Right atrium auricular region (tissue), 2 donors: ENCODE results near the gene GNAO1. TPM values are rescaled to one million over a fixed set of nuclear protein-coding genes. Genes with fewer than 3 reads are reported as not detected.

Experiments
- DNase-seq: peaks from one replicate; pipeline ENCODE4 v3.0.0-alpha.2; 2019; ENCODE audit warnings: low spot score
- H3K27ac ChIP-seq, 2 donors: fragments of 200-600 bp; sonication (generic); 1 replicate in 1 of 2; 2 replicates in 1 of 2; pipeline ENCODE4 v1.5.1; 2016 to 2019
- H3K27me3 ChIP-seq, 2 donors: fragments of 200-600 bp; sonication (generic); one replicate each; pipeline versions ENCODE4 v1.5.1 to v1.6.0; 2017 to 2019
- H3K36me3 ChIP-seq: fragments of 200-600 bp; sonication (generic); one replicate; pipeline ENCODE4 v1.5.1; 2016
- H3K4me1 ChIP-seq, 2 donors: fragments of 200-600 bp; sonication (generic); one replicate each; pipeline versions ENCODE4 v1.5.1 to v1.6.0; 2017 to 2019
- H3K4me3 ChIP-seq, 2 donors: fragments of 200-600 bp; sonication (generic); 1 replicate in 1 of 2; 2 replicates in 1 of 2; pipeline ENCODE4 v1.5.1; 2017 to 2019; ENCODE audit warnings: mild to moderate bottlenecking in 1 of 2, moderate library complexity in 1 of 2
- H3K9me3 ChIP-seq, 2 donors: fragments of 200-600 bp; sonication (generic); one replicate each; pipeline ENCODE4 v1.5.1; 2019
- CTCF ChIP-seq, 2 donors: fragments of 200-600 bp; sonication (generic); IDR thresholded peaks; one replicate each; pipeline ENCODE4 v1.5.1; 2019; ENCODE audit warnings: antibody characterized with exemption in 2 of 2
- microRNA-seq, 2 donors: library from miRNA; unstranded; fragments of <30 nt; microRNA quantifications; one replicate each; pipeline ENCODE4, GENCODE V29; 2016 to 2017; ENCODE audit warnings: borderline number of aligned reads in 2 of 2, borderline replicate concordance in 1 of 2
- total RNA-seq, 2 donors: library from RNA; depleted of rRNA; stranded (reverse); fragments of >200 nt; gene quantifications; one replicate each; pipeline ENCODE4 v1.1.0, GENCODE V29; 2016

The GNAO1 gene
- total RNA-seq, 2 donors from 2014 or later: 43.1 to 54.8 TPM

DNA sequence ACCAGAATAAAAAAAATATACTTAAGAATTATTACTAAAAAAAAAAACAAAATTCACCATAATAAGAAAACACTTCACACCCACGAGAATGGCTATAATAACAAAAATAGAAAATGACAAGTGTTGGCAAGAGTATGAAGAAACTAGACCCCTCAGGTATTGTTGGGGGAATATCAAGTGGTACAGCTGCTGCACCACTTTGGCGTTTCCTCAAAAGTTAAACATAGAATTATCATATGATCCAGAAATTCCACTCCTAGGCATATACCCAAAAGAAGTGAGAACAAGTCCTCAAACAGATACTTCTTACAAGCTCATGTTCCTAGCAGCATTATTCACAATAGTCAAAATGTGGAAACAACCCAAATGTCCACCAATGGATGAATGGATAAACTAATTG lies 207.8 kb downstream of the GNAO1 start:
- H3K27ac ChIP-seq: no peak overlapping the region
- no peak for TF ChIP-seq CTCF (IDR thresholded peaks at IDR 0.05)
- peaks cover 43% of the 10 kb centered on the region for H3K36me3 ChIP-seq

GRCh38 chr16:56399486-56399885 lies 208.2 kb downstream of the GNAO1 start:
- Histone ChIP-seq H3K9me3 (no peaks in the 10 kb centered on the region), H3K27ac (no peak overlapping the region), H3K36me3 (peaks cover 47% of the 10 kb centered on the region)

More for the DNA sequence above, 207.8 kb downstream of the GNAO1 start:
- H3K4me1 ChIP-seq: no peaks in the 10 kb centered on the region
- no peaks in the 10 kb centered on the region for H3K9me3 ChIP-seq
- no peak overlapping the region for H3K4me3 ChIP-seq
- DNase-seq: no peak
- no peaks in the 10 kb centered on the region for H3K27me3 ChIP-seq

DNA sequence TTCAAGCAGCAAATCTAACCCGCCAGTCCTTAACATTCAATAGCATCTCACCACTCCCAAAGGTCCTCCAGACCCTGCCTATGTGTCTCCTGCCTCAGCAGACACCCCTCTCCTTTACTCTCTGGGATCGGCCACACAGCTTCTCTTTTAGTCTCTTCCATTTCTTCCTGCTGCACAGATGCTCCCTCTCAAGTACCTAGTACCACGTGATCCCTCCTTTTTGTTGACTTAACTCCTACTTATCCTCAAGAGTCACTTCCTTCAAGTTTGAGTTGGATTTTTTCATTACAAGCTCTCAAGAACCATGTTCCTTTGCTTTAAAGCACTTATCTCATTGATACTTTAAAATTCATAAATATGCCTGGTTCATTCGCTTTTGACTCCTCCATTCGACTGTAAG lies 209.2 kb downstream of the GNAO1 start:
- H3K36me3 ChIP-seq: peaks cover 54% of the 10 kb centered on the region
- TF ChIP-seq CTCF (IDR thresholded peaks at IDR 0.05): no peak
- H3K27me3 ChIP-seq: no peaks in the 10 kb centered on the region
- H3K4me1 ChIP-seq: no peaks in the 10 kb centered on the region
- H3K27ac ChIP-seq: no peak overlapping the region
- no peak for DNase-seq
- no peak overlapping the region for H3K4me3 ChIP-seq
- no peaks in the 10 kb centered on the region for H3K9me3 ChIP-seq

More at GRCh38 chr16:56399486-56399885, 208.2 kb downstream of the GNAO1 start:
- no peaks in the 10 kb centered on the region for H3K27me3 ChIP-seq
- H3K4me1 ChIP-seq: no peaks in the 10 kb centered on the region
- H3K4me3 ChIP-seq: no peak overlapping the region
- no peak for DNase-seq
- TF ChIP-seq CTCF (IDR thresholded peaks at IDR 0.05): no peak

DNA sequence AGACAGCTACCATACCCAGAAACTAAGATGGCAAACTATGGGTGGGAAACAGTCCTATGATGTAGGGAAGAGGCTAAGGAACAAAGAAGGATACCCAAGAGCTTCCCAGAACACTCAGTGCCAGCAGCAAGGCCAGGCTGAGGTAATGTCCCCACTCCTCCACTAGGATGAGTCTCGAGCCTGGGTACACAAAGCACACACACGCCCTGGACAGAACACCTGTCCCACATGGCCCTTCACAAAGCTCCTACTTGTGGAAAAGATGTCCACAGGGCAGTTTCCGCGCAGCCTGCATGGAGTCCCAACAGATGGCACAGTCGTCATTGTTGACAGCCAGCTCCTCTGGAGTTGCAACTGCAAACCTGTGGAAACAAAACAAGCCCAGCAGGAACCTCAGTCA lies 210.2 kb downstream of the GNAO1 start:
- H3K9me3 ChIP-seq: no peaks in the 10 kb centered on the region
- no peaks in the 10 kb centered on the region for H3K4me1 ChIP-seq
- no peak for TF ChIP-seq CTCF (IDR thresholded peaks at IDR 0.05)
- peaks cover 54% of the 10 kb centered on the region for H3K36me3 ChIP-seq
- H3K4me3 ChIP-seq: no peak overlapping the region
- no peak for DNase-seq
- H3K27me3 ChIP-seq: no peaks in the 10 kb centered on the region
- H3K27ac ChIP-seq: no peak overlapping the region

DNA sequence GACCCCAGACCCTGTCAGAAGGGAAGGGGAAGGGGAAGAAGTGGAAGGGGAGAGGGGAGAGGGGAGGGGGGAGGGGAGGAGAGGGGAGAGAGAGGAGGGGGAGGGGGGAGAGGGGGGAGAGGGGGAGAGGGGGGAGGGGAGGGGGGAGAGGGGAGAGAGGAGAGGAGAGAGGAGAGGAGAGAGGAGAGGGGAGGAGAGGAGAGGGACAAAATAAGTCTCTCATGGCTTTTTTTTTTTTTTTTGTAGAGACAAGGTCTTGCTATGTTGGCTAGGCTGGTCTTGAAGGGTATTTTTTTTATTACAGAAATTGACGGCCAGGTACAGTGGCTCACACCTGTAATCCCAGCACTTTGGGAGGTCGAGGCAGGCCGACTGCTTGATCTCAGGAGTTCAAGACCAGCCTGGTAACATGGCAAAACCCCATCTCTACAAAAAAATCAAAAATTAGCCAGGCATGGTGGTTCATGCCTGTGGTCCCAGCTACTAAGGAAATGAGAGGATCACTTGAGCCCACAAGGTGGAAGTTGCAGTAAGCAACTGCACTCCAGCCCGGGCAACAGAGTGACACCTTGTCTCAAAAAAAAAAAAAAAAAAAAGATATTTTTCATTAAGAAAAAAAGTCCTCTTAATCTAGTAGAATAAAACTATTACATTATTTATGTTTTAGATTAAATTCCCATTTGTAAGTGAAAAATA lies 214.8 kb downstream of the GNAO1 start:
- no peaks in the 10 kb centered on the region for H3K27me3 ChIP-seq
- H3K9me3 ChIP-seq: no peaks in the 10 kb centered on the region
- no peak for TF ChIP-seq CTCF (IDR thresholded peaks at IDR 0.05)
- no peak for DNase-seq
- H3K4me1 ChIP-seq: no peaks in the 10 kb centered on the region
- H3K36me3 ChIP-seq: peaks cover 67% of the 10 kb centered on the region
- H3K27ac ChIP-seq: no peak overlapping the region
- H3K4me3 ChIP-seq: no peak overlapping the region

Small RNAs within 50 kb of the gene (microRNA-seq; reads per million reads assigned to microRNA genes)
- gene MIR3935: 0 reads per million in 2 donors

Other genes with a start within 250 kb of the GNAO1 start
- 100 to 1,000 TPM; 110 to 153 TPM for gene AMFR, start 234.1 kb downstream of the GNAO1 start, total RNA-seq